Cardiac septum (tissue), 1 donor: Measurements from ENCODE around the gene APOH. TPM values are rescaled to one million over a fixed set of nuclear protein-coding genes. Genes with fewer than 3 reads are reported as not detected.

Source experiments
- DNase-seq: peaks from one replicate; pipeline ENCODE4 v3.0.0-alpha.2; 2020; ENCODE audit warnings: low spot score
- intact Hi-C: fragments of 100-400 bp; cut with DNase I; formaldehyde crosslinking; loops from one replicate; pipeline ENCODE4 v1.14.0; 2022
- total RNA-seq: library from RNA; stranded (reverse); fragmentation: NEBNext Ultra II Directional; extraction: Animal tissue kit (Norgen Biotek cat#: 25700); gene quantifications from one replicate; pipeline ENCODE4 v1.2.1, GENCODE V29; 2021
- donor health status: DM: no; HTN: no; CAD: no.

Gene APOH
- total RNA-seq, 1 donor from 2014 or later, result not detected

GRCh38 chr17:66240013-66240412 lies 10.8 kb upstream of the APOH start:
- DNase-seq, result no peak
- intact Hi-C loops, result no loop called here

DNA sequence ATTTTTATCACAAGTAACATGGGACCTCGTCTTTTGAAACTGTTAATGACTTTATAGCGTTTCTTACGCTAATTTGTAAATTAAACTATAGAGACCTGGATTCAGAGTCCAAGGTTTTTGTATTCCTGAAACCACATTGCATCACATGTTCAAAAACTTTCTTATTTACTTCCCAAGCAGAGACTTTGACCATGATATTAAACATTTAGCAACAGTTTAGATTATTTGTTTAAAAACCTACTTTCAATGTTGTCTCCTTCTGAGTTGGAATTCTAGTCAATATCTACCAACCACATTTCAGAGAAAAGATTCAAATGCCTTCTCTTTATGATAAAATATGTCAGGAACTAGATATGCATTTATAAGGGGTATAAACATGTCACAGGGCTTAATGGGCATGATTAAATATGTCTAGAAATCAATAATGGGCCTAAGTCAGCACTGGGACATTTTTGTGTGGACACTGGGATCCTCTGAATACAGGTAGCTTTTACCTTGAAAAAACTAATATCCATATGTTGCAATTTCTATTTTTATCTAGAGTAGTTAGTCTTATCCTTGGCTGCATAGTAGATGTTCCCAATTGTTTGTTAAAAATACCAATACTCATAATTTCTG lies 6.3 kb upstream of the APOH start:
- no peak for DNase-seq
- intact Hi-C loops, result no loop called here

GRCh38 chr17:66234611-66235010 lies 5.4 kb upstream of the APOH start:
- DNase-seq, result no peak
- intact Hi-C loops, result no loop called here

- intact Hi-C loops, result no loop called here
- DNase-seq, result no peak
Measured at GRCh38 chr17:66233023-66233753, 4.0 kb upstream of the APOH start.

GRCh38 chr17:66230922-66231591 lies 1.8 kb upstream of the APOH start:
- intact Hi-C loops, result no loop called here
- no peak for DNase-seq

- no peak for DNase-seq
- intact Hi-C loops, result no loop called here
Measured at GRCh38 chr17:66229783-66230538, 746 bp upstream of the APOH start.

GRCh38 chr17:66227212-66228045 lies 1.8 kb downstream of the APOH start:
- intact Hi-C loops, result no loop called here
- DNase-seq, result no peak

DNA sequence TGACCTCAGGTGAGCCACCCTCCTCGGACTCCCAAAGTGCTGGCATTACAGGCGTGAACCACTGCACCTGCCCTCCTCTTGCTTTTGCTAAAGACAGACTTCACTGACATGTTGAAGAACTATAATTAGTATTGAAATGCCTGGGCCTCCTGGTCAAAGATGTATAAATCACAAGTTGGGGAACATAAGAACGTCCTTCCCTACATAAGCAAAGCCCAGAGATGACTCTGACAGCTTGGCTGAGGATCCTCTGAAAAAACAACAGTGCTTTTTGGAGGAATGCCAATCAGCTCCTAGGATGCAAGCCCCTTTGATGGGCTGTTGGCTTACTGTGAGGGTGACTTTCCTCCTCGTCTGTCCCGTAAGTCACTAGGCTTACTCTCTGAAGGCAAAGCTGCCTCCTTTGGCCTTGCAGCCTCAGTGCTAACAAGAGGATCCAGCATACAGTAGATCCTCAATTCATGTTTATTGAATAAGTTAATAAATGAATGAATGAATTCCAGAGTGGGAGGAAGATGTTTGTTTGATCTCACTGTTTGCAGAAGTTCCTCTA lies 6.3 kb downstream of the APOH start:
- intact Hi-C loops, result no loop called here
- no peak for DNase-seq

DNA sequence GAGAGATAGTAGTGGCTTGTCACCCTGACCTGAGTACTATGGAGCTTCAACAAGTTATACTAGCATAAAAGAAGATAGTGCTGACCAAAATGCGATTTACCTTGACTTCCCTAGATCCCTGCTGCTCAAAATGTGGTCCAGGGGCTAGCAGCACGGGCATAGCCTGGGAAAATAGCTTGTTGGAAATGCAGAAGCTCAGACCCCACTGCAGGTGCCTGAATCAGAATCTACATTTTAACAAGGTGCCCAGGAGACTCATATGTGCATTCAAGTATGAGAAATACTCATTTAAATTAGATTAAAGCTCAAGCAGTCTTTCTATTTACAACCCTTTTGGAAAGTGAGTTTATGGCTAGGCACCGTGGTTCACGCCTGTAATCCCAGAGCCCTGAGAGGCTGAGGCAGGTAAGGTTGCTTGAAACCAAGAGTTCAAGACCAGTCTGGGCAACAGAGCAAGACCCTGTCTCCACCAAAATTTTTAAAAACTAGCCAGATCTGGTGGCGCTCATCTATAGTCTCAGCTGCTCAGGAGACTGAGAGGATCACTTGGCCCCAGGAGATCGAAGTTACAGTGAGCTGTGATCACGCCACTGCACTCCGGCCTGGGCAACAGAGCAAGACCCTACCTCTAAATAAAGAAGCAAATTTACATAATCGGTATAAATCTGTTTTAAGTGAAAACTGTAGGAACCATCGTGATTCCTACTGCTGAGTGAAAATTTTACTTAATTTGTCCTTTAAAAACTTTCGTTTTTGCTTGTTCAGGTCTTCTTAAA lies 7.3 kb downstream of the APOH start:
- DNase-seq, result no peak
- intact Hi-C loops, result no loop called here

- no peak for DNase-seq
- intact Hi-C loops, result no loop called here
Measured at GRCh38 chr17:66221343-66221742, 7.9 kb downstream of the APOH start.

GRCh38 chr17:66220079-66220835 lies 9.0 kb downstream of the APOH start:
- no peak for DNase-seq
- intact Hi-C loops, result no loop called here

- DNase-seq, result no peak
- intact Hi-C loops, result no loop called here
Measured at GRCh38 chr17:66215529-66215911, 13.7 kb downstream of the APOH start.

DNA sequence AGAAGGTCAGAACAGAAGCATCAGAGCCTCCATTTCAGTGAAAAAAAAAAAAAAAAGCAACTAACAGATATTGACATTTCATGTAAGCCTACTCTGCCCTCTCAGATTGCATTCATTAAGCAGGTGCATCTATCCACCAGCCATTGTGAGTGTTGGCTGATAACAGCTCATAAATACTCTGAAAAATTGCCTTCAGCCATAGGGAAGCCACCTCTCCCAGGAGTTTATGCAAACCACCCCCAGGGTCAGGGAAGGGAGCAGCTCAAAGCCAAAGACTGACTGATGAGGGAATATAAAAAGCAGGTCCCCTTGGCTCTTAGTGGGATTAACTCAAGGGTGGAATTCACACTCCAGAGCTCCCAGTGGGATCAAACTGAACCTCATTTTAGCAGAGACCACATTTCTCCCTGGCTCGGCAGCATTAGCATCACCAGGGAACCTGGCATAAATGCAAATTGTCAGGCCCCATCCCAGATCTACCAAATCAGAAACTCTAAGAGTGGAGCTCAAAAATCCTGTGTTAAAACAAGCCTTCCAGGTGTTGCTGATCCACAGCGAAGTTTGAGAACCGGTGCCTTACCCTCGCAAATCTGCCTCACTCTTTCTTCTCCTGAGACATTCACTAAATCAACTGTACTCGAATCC lies 14.2 kb downstream of the APOH start:
- no peak for DNase-seq
- intact Hi-C loops, result no loop called here

- no peak for DNase-seq
- intact Hi-C loops, result no loop called here
Measured at GRCh38 chr17:66211047-66211810, 18.0 kb downstream of the APOH start.

DNA sequence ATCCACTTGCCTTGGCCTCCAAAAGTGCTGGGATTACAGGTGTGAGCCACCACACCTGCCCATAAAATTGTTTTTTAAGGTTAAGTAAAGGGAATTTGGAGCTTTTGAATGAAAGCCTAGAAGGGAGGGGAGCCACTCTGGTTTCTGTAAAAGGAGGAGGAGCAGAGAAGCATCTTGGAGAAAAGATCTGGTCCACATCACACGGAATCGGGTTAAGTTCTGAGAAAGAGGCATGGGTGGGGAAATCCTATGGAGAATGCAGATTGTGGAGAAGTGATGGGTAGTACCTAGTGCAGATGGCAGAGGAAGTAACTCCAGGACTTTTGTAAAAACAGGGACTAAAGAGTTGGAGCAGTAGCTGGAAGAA lies 19.0 kb downstream of the APOH start:
- DNase-seq, result no peak
- intact Hi-C loops, result no loop called here

DNA sequence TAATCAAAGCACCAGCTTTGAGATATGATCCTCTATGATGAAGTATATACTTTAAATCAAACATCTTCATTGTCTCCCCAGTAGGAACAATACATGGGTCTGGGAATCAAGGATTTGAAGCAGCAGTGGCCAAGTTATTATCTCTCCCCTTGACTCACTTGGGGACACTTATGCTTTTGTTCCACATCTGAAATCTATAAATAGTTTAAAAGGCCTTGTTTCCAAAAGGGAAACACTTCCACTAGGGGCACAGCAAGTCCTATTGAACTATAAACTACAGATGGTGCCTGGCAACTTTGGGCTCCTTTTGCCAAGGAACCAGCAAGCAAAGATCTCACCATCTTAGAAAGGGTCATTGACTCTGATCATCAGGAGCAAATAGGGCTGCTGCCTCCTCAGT lies 21.3 kb downstream of the APOH start:
- DNase-seq, result no peak
- intact Hi-C loops, result no loop called here
